GM20431 (cell line): ENCODE data around the gene ERI3.

Source experiments
- in situ Hi-C: fragments of 300-500 bp; cut with MseI, MboI; formaldehyde crosslinking; loops from one replicate; pipeline ENCODE4 v1.15.0; 2020; ENCODE audit warnings: low sequenced_read_pairs; ENCODE audit not compliant: unreplicated experiment

Gene ERI3, protein sequence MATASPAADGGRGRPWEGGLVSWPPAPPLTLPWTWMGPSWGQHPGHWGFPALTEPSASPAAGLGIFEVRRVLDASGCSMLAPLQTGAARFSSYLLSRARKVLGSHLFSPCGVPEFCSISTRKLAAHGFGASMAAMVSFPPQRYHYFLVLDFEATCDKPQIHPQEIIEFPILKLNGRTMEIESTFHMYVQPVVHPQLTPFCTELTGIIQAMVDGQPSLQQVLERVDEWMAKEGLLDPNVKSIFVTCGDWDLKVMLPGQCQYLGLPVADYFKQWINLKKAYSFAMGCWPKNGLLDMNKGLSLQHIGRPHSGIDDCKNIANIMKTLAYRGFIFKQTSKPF

DNA sequence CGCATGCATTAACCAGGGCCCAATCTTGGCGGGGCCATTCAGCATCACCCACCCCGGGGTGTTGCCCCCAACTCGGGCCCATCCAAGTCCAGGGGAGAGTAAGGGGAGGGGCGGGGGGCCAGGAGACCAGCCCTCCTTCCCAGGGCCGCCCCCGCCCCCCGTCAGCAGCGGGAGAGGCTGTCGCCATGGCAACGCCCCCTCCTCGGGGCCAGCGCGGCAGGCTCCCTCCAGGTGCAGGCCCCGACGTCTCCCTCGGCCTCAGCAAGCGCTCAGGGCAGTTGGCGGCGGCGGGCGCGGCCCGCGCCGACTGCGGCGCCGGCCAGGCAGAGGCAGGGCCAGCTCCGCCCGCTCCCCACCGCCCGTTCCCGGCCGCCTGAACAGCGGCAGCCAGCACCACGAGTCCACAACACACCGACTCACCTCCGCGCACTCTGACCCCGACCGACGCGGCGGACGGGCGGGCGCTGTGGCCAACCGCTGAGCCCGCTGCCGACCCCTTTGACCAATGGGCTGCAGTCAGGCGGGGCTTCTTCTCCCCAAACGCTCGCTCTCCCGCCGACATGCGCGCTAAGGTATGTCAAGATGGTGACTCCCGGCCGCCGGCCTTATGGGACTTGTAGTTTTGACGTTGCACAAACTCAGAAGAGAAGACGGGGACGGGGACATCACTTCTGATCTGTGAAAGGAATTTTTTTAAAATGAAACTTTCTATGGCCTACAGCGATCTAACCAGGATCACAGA lies at the start of gene ERI3:
TSS of gene ERI3 (minus strand) at position 418 of the 742 bp plus-strand sequence. CDS start at position 187, 231 bp downstream.
- in situ Hi-C loops = no loop called here

DNA sequence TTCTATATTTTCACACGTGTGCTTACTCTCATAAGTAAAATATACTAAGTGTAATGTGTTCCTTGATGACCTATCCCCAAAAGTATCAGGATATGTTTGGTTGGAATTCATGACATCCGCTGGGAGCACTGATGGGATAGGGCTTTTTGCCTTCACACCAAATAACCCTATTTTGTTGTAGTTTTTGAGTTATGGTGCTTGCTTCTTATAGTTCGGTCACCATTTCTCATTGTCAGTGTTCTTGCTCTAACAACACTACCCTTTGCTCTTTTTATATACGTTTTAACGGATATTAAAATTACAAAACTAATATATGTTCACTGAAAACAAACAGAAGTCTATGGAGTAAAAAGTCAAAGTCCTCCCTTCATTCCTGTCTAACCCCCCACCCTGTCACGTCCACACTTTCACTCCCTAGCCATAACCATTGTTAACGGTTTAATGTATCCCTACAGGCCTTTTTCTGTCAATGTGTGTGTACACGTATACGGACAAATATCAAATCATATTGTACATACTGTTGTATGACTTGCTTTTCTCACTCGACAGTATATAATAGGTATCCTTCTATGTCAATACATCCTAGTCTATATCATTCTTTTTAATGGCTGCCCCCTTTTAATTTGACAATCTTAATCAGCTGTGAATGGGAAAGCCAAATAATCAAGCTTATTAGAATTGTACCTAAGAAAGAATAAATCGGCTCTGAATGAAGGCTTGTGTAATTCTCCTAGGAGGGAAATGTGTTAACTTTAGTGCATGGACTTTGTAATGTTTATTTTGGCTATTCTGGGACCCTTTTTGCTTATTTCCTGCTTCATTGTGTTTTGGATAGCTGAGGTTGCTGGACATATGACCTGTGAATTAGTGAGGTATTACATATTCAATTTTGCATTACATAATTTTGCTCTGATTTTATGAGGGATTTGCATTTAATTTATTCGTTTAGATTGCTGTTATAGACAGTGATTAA lies 46.5 kb upstream of the ERI3 start:
- in situ Hi-C loops = no loop called here

DNA sequence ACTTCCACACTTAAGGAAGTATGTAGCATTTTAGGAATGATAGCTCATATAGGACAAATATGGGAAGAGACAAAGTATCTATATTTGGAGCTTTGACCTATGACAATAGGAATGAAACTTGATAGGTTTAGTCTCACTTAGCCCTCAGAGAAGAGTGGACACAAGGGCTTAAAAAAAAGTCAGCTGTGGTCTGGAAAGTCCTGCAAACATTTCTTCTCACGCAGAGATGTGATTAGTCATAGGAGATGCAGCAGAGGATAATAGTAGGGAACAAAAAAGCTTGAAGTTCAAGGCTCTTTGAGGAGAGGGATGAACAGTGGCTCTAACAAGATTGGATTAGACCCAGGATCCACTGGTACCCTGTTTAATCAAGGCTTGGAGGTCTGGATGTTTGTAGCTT lies 35.2 kb upstream of the ERI3 start:
- in situ Hi-C loops = no loop called here

DNA sequence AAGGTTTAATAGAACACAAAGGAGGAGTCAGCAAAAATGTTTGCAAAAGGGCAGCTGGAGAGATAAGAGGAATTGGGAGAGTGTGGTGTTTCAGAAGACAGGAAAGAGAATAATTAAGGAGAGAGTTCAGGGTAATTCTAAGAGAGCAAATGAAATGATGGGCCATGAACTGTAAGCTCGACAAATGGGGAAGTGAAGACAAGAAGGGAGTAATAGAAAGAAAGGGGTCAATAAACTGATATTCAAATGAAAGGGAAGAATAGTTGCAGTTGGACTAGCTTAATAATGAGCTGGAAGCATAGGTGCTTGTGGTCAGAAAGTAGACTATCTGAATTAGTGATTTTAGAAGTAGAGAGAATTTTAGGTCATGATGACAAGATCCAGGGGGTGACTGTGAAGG lies 34.4 kb upstream of the ERI3 start:
- in situ Hi-C loops = no loop called here

DNA sequence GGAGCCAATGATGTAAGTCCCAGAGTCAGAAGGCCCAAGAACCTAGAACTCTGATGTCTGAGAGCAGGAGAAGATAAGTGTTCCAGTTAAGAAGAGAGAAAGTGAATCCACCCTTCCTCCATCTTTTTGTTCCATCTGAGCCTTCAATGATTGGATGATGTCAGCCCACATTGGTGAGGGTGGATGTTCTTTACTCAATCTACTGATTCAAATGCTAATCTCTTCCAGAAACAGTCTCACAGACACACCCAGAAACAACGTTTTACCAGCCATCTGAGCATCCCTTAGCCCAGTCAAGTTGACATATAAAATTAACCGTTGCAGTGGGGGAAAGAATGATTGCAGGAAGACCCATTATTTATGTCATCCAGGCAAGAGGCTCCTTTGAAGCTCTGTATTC lies 33.5 kb upstream of the ERI3 start:
- in situ Hi-C loops = no loop called here

DNA sequence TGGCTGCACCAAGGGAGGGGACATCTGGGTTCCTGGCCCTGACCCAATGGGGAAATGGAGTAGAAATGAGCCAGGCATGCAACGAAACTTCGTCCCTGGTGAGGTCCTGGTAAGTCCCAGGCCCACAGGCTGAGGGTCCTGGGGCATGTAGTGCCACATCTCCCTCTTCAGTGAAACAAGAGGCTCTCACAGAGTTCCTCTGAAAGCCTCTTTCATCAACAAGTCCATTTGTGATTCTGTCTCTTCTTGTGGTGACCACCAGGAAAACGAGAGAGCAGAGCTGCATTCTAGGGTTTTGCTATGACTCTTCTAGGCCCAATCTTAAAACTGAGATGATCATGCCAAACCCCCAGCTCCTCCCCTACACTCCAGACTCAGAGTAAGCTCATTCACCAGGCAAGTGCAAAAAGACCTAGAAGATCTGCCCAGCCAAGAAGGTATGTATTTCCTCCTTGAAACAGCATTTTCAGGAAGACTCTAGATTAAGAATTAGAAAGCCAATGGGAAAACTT lies 25.7 kb upstream of the ERI3 start:
- in situ Hi-C loops = no loop called here

DNA sequence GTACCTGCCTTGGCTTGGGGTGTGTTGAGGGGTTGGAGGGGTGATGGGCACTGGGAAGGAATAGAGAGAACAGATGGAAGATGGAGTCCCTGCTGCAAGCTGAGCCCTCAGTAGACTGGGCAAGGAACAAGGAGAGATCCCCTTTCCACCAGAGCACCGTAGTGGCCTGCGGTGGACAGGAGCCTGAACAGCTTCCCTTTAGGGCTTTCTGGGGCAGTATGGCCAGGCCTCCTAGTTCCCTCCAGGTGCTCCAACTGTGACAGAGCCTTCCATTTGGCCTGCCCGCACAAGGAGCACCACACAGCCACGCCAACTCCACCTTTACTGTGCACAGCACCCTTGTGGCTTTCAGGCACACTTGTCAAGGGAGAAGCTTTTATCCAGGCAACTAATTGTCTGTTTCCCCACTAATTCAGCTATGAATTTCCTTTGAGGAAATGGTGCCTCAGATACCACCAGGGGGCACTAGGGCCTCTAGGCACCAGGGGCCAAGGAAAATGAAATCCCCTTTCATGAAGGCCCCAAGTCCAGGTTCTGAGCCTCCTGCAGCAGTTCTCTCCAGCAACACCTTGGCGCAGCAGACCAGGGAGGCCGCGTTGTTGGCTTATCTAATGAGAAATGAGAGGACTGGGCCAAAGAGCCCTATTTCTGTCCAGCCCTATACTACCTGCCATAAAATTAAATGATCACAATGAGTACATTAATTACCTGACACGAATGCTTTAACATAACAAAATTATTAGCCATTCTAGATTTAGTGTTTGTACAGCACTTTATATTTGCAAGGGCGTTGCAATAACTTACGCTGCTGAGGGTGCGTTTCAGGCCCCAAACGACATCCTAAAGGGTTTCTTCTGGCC lies 23.1 kb upstream of the ERI3 start:
- in situ Hi-C loops = no loop called here

DNA sequence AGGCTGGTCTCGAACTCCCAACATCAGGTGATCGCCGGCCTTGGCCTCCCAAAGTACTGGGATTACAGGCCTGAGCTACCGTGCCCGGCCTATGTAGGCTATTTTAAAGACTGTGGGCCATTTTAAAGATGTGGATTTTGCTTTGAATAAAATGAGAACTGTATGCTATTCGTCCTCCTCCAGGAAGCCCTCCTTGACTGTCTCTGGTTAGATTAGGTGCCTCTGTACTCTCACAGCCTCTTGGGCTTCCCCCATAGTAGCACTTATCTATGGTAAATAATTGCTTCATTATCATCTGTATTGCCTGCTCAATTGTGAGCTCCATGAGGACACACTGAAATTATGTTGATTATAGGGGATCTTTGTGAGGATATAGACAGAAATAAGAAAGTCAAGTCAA lies 20.5 kb upstream of the ERI3 start:
- in situ Hi-C loops = no loop called here

DNA sequence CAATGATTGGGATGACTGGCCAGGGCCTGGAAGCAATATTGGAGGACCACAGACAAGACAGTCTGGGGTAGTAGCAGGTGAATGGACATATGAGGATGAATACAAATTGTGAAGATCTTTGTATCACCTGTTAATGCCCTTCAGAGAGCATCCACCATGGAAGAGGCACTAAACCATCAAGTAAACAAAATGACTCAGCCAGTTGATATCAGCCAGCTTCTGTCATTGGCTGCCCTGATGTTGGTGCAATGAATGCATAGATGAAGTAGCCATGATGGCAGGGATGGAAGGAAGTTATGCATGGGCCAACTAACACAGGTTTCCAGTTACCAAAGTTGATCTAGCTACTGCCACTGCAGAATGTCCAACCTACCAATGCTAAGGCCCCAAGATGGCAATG lies 16.1 kb upstream of the ERI3 start:
- in situ Hi-C loops = no loop called here

DNA sequence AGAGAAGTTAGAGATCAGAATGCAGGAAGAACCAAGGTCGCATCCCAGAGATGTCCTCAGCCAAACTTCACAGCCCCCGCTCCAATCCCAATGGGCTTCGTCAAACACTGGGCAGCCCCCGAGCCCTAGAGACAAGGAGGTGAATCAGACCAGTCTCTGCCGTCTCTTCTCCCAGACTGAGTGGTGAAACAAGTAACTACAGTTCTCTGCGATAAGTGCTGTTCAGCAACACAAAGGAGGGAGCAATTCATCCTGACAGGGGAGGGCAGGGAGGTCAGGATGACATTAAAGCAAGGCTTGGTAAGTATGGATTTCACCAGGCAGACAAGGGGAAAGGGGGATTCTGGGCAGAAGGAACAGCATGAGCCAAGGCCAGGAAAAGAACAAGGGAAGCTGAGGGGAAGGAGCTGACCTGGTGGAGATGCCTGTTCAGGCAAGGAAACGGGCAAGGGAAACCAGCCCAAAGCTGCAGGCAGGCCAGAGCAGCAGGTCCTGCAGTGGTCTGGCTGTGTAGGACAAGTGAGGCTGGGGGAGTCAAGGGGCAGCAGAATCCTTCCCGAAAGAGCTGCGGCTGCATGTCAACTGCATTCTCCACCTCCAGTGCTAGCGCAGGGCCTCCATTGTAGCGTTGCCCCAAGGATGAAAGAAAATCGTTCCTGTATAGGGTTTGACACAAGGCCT lies 13.6 kb upstream of the ERI3 start:
- in situ Hi-C loops = no loop called here

DNA sequence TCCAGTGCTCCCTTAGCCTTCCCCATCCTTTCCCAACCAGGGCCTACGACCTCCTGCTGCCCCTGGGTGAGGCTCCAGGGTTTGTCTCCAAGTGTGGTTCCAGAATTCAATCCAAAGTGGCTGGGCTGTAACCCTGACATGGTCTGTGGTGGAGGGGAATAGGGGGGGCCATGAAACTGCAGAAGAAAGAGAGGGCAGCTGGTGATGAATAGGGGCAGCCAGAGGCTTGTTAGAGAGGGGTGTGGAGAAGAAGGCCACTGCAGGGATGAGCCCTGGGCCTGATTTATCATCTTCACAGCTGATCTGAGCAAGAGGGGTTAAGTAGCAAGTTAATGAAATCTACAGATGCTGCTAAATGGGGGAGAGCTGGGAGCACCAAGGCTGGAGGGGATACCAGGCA lies 12.9 kb upstream of the ERI3 start:
- in situ Hi-C loops = no loop called here

DNA sequence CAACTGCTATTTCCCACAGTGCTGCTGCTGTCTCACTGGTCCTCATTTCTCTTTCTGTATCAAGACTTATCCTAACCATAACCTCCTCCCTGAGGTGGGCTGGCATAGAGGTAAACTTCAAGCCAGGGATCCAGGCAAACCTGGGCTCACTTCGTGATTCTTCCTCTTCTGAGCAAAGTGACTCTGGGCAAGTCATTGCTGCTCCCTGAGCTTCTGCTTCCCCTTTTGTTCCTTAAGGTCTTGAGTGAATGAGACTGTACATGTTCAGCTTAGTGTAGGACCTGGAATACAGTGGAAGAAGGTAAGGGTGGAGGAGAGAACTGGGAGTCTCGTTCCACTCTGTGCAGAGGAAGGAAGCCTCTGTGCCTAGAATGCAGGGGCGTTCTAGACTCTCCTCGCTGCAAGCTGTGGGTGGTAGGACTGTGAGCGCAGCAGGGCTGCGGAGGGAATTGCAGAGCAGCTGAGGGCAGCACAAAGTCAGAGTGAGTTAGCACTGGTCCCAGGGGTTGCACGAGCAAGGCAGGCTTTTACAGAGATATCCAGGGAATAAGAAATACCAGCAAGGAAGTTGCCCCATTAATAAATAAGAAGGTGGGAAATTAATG lies 11.4 kb upstream of the ERI3 start:
- in situ Hi-C loops = no loop called here

DNA sequence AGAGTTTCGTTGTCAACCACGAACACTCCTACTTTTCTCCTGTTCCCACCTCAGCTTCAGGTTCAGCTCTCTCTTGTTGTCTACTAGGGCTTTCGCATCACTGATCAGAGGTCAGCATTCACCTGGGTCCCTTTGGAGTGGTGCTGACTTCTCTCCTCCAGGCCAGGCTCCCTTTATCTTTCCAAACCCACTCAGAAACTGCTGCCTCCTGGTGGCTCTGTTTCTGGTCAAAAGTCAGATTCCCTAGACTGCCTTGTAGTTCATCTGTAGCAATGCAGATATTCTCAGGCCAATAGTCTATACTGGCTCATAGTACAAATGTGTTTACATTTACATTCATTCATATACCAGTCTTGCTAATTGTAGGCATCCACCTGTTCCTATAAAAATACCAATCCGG lies 6.4 kb upstream of the ERI3 start:
- in situ Hi-C loops = no loop called here

DNA sequence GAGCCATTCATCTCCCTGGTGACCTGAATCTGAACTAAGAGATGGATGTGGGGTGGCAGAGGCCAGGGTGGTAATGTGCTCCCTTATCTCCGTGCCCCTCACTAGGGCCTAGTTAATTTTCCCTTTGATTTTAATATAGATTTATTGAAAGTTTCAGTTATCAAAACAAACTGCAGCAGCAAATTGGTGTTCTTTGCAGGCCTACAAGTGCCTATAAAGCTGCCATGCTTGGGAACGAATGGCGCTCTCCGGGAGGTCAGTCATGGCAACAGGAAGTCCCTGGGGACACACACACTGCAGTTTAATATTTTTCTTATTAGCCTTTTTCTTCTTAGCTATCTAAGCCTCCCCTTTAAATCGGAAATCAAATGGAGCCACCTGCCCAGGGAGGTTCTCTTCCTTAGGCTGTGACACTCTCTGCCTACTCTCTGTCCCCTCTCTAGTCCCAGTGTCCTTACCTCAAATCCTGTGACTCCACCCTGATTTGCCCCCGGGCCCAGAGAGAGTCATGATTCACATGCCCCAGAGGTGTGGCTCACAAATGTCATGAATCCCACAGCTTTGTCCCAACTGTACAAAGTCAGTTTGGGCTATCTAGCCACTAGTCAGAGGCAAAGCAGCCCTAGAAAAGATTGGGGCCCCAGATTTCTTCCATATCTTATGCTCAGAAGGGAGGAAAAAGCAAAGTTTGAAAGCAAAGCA lies 4.3 kb upstream of the ERI3 start:
- in situ Hi-C loops = no loop called here

DNA sequence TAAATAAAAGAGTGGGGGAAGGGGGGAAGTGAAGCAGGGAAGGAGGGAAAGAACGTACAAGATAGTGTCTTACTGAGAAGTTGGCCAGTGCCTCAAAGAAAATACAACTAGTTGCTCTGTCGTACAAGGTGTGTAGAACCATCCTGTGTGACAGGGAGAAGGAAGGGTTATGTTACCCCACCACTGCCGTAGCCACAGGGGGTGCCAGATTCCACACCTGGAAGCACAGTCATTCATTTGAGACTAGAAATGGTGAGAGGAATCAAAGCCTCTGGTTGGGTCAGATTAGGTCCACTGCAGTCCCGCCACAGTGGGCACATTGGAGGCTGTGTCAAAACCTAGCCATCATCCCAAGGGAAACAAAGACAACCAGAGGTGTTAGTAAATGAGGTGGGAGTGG lies 2.7 kb upstream of the ERI3 start:
- in situ Hi-C loops = no loop called here

DNA sequence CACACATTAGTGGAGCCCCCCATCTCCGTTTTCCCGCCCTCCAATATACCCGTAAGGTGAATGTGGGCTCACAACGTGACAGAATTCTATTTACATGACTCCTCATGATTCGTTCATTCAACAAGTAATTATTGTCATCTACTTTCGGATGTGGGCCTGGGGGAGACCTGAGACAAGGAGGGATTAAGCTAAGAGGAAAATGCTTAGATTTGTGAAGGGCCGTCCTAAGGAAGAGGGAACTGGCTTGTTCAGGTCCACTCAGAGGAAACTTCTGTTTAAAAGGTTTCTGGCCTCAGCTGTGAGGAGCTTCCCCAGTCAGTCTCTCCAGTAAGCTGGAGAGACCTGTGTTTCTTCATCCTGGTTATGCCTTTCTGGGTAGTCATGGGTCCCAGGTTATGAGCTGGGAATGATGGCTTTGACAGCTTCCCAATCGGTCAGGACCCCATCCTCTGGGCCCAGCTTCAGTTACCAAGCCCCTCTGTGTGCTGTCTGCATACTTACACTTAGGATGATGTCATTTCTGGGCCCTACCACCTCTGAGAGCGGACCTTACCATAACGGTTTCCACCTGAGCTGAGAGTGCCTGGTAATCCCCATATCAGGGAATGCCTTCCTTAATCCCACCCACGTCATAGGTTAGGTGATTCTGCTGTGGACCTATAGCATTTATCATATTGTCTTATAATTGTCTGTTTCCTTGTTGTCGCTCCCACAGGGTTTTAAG lies 687 bp upstream of the ERI3 start:
- in situ Hi-C loops = no loop called here

DNA sequence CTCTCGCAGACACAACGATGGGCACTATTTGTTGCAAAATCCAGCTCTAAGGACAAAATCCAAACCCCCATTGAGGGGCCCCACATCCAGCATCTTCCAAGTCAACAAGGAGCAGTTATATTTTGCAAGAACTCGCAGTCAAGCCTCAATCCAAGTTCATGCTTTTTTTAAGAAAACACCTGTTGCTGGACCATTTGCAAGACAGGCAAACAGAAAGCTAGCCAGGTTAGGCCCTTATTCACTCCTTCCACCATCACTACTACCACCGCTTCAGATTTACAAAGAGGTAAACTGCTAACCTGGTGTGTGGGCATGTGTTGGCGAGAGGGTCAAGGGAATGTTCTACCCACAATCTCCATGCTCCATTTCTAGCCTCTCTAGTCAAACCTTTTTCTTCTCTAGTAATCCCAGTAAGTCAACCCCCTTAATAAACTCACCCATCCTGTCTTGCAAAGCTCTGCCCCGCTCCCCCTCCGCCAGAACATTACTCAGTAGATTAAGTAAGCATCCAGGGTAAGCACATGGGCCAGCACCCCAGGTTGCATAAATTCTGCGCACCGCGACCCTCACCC lies 703 bp downstream of the ERI3 start:
- in situ Hi-C loops = no loop called here
